Suprapubic skin (tissue), 4 donors: ENCODE results near the gene SMLR1.

ENCODE experiments used
- EP300 ChIP-seq: sonication (generic); formaldehyde crosslinking; IDR thresholded peaks from one replicate; pipeline ENCODE4 v1.6.1; 2017; ENCODE audit warnings: antibody characterized with exemption
- POLR2A ChIP-seq, 2 donors: fragments of 450-650 bp; IDR thresholded peaks; one replicate each; pipeline ENCODE4 v1.6.1; 2017; ENCODE audit warnings: antibody characterized with exemption in 2 of 2, mild to moderate bottlenecking in 2 of 2, moderate library complexity in 2 of 2
- POLR2AphosphoS5 ChIP-seq, 3 donors: sonication (generic); formaldehyde crosslinking; IDR thresholded peaks; one replicate each; pipeline ENCODE4 v1.6.1; 2017; ENCODE audit warnings: antibody characterized with exemption in 3 of 3
- TF ChIP-seq, protein P1 (sequence below), 2 donors: fragments of 200-600 bp in 1 of 2; fragments of 450-650 bp in 1 of 2; sonication (generic) in 1 of 2; IDR thresholded peaks; one replicate each; pipeline ENCODE4 v1.5.1; 2016 to 2019; ENCODE audit warnings: antibody characterized with exemption in 2 of 2, mild to moderate bottlenecking in 1 of 2, moderate library complexity in 1 of 2

DNA sequence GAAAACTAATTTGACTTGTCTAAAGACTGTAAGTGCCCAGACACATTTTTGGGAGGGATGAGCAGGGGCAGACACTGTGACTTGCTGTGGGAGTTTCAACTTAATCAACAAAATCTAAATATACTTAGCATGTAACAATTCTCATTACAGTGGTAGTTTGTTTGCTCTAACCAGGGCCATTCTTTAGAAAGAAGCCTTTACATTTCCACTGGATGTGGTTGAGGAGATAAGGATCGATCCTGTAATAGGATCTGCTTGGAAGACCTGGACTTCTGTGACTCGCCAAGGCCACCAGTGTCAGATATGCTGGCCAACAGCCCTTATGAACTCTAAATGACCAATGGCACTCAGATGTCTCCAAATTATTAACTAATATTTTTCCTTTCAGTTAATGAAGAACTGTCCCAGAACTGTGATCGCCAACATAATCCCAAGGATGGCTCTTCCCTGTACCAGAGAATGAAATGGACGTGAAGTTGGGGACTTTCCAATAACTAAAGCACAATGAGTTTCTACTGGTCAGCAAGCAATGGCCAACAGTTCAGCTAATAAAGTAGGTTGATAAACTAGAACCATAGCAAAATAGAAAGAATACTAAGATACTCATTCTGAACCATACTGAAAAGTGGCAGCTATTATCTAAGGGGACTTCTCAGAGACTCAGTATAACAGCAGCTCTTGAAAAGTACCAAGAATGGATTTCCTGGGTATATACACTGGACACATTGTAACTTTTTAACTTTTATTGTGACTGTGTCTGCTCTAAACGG, 7.5 kb downstream of the SMLR1 start:
- TF ChIP-seq, protein P1, sequence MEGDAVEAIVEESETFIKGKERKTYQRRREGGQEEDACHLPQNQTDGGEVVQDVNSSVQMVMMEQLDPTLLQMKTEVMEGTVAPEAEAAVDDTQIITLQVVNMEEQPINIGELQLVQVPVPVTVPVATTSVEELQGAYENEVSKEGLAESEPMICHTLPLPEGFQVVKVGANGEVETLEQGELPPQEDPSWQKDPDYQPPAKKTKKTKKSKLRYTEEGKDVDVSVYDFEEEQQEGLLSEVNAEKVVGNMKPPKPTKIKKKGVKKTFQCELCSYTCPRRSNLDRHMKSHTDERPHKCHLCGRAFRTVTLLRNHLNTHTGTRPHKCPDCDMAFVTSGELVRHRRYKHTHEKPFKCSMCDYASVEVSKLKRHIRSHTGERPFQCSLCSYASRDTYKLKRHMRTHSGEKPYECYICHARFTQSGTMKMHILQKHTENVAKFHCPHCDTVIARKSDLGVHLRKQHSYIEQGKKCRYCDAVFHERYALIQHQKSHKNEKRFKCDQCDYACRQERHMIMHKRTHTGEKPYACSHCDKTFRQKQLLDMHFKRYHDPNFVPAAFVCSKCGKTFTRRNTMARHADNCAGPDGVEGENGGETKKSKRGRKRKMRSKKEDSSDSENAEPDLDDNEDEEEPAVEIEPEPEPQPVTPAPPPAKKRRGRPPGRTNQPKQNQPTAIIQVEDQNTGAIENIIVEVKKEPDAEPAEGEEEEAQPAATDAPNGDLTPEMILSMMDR (IDR thresholded peaks at IDR 0.05): no peak
- TF ChIP-seq POLR2AphosphoS5 (IDR thresholded peaks at IDR 0.05) (no peak), POLR2A (IDR thresholded peaks at IDR 0.05) (no peak), EP300 (no peak)
